ENCODE measurements around the gene PARK7.

Gene PARK7

GRCh38 chr1:8021676-8022266 lies 60.3 kb downstream of the PARK7 start:
- no peak overlapping the region for H3K9ac ChIP-seq (ENCODE audit: low read length)
- no peak overlapping the region for H3K4me3 ChIP-seq (ENCODE audit: insufficient read depth, low read length, poor library complexity, severe bottlenecking)

GRCh38 chr1:8022395-8023286 lies 61.1 kb downstream of the PARK7 start:
- H3K4me2 ChIP-seq (ENCODE audit: low read depth, low read length, poor library complexity, severe bottlenecking) = no peak overlapping the region
- H3K27ac ChIP-seq (ENCODE audit: low read depth, low read length) = no peak overlapping the region
- no peaks in the 10 kb centered on the region for H3K36me3 ChIP-seq (ENCODE audit: low read length)
- no peaks in the 10 kb centered on the region for H3K27me3 ChIP-seq (ENCODE audit: low read length)
- no peak overlapping the region for H3K9ac ChIP-seq (ENCODE audit: low read length)
- TF ChIP-seq EZH2phosphoT487 (conservative IDR thresholded peaks at IDR 0.05; ENCODE audit: low read length) = no peak
- TF ChIP-seq, protein P1, sequence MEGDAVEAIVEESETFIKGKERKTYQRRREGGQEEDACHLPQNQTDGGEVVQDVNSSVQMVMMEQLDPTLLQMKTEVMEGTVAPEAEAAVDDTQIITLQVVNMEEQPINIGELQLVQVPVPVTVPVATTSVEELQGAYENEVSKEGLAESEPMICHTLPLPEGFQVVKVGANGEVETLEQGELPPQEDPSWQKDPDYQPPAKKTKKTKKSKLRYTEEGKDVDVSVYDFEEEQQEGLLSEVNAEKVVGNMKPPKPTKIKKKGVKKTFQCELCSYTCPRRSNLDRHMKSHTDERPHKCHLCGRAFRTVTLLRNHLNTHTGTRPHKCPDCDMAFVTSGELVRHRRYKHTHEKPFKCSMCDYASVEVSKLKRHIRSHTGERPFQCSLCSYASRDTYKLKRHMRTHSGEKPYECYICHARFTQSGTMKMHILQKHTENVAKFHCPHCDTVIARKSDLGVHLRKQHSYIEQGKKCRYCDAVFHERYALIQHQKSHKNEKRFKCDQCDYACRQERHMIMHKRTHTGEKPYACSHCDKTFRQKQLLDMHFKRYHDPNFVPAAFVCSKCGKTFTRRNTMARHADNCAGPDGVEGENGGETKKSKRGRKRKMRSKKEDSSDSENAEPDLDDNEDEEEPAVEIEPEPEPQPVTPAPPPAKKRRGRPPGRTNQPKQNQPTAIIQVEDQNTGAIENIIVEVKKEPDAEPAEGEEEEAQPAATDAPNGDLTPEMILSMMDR (IDR thresholded peaks at IDR 0.05; ENCODE audit: insufficient read depth, low read length, poor library complexity, severe bottlenecking) = no peak
- no peaks in the 10 kb centered on the region for H3K9me3 ChIP-seq (ENCODE audit: insufficient read depth, low read length)
- no peak overlapping the region for H2AFZ ChIP-seq (ENCODE audit: low read depth, low read length, severe bottlenecking)
- no peaks in the 10 kb centered on the region for H3K9me2 ChIP-seq (replicated peaks; ENCODE audit: insufficient read depth, low read length)
- H3F3A ChIP-seq (ENCODE audit: insufficient read depth) = no peaks in the 10 kb centered on the region
- H3K4me3 ChIP-seq (ENCODE audit: insufficient read depth, low read length, poor library complexity, severe bottlenecking) = no peak overlapping the region
- H3K79me2 ChIP-seq (ENCODE audit: insufficient read depth, low read length) = no peaks in the 10 kb centered on the region
- no peaks in the 10 kb centered on the region for H4K20me1 ChIP-seq (ENCODE audit: low read depth, low read length)

More at GRCh38 chr1:8021676-8022266, 60.3 kb downstream of the PARK7 start:
- Histone ChIP-seq H3K9me2 (replicated peaks; ENCODE audit: insufficient read depth, low read length) (no peaks in the 10 kb centered on the region), H3K27me3 (ENCODE audit: low read length) (no peaks in the 10 kb centered on the region), H3F3A (ENCODE audit: insufficient read depth) (no peaks in the 10 kb centered on the region), H3K9me3 (ENCODE audit: insufficient read depth, low read length) (no peaks in the 10 kb centered on the region), H3K4me2 (ENCODE audit: low read depth, low read length, poor library complexity, severe bottlenecking) (no peak overlapping the region), H3K36me3 (ENCODE audit: low read length) (no peaks in the 10 kb centered on the region), H3K27ac (ENCODE audit: low read depth, low read length) (no peak overlapping the region), H2AFZ (ENCODE audit: low read depth, low read length, severe bottlenecking) (no peak overlapping the region), H3K79me2 (ENCODE audit: insufficient read depth, low read length) (no peaks in the 10 kb centered on the region), H4K20me1 (ENCODE audit: low read depth, low read length) (no peaks in the 10 kb centered on the region)
- TF ChIP-seq EZH2phosphoT487 (conservative IDR thresholded peaks at IDR 0.05; ENCODE audit: low read length) = no peak
- TF ChIP-seq, protein P1 (IDR thresholded peaks at IDR 0.05; ENCODE audit: insufficient read depth, low read length, poor library complexity, severe bottlenecking) = no peak

- H3K9ac ChIP-seq (ENCODE audit: low read length) = no peak overlapping the region
- no peak overlapping the region for H3K4me2 ChIP-seq (ENCODE audit: low read depth, low read length, poor library complexity, severe bottlenecking)
- no peaks in the 10 kb centered on the region for H3K9me3 ChIP-seq (ENCODE audit: insufficient read depth, low read length)
- H2AFZ ChIP-seq (ENCODE audit: low read depth, low read length, severe bottlenecking) = no peak overlapping the region
- H3K27ac ChIP-seq (ENCODE audit: low read depth, low read length) = no peak overlapping the region
- no peaks in the 10 kb centered on the region for H3K27me3 ChIP-seq (ENCODE audit: low read length)
- no peaks in the 10 kb centered on the region for H3F3A ChIP-seq (ENCODE audit: insufficient read depth)
- TF ChIP-seq, protein P1 (IDR thresholded peaks at IDR 0.05; ENCODE audit: insufficient read depth, low read length, poor library complexity, severe bottlenecking) = no peak
- TF ChIP-seq EZH2phosphoT487 (conservative IDR thresholded peaks at IDR 0.05; ENCODE audit: low read length) = no peak
- no peaks in the 10 kb centered on the region for H3K79me2 ChIP-seq (ENCODE audit: insufficient read depth, low read length)
- H4K20me1 ChIP-seq (ENCODE audit: low read depth, low read length) = no peaks in the 10 kb centered on the region
- no peak overlapping the region for H3K4me3 ChIP-seq (ENCODE audit: insufficient read depth, low read length, poor library complexity, severe bottlenecking)
- H3K36me3 ChIP-seq (ENCODE audit: low read length) = no peaks in the 10 kb centered on the region
- no peaks in the 10 kb centered on the region for H3K9me2 ChIP-seq (replicated peaks; ENCODE audit: insufficient read depth, low read length)
These were observed 61.9 kb downstream of the PARK7 start for GRCh38 chr1:8023287-8023994.

All from SU-DHL-6 (cell line).